ENCODE data around the gene TOP3A. TPM values are rescaled to one million over a fixed set of nuclear protein-coding genes. Genes with fewer than 3 reads are reported as not detected.

The TOP3A gene
- total RNA-seq, 120 experiments from 2014 or later, result 30.1 to 65.0 (median 46.2) TPM

Small RNA genes lying within 50 kb of the gene (microRNA-seq; reads per million reads assigned to microRNA genes)
- 0 to 0.77 (median 0) reads per million in 43 experiments for gene MIR6778

Other genes with a start within 250 kb of the TOP3A start
- 10 to 100 TPM; 27.0 to 50.8 (median 38.5) TPM for gene DRG2, start 227.0 kb downstream of the TOP3A start, total RNA-seq
- gene MYO15A, start 206.2 kb downstream of the TOP3A start, total RNA-seq, result 10 to 100 TPM in 94 of 120 experiments, 1 to 10 TPM in 26; 4.0 to 22.9 (median 13.0) TPM
- gene ALKBH5, start 131.2 kb downstream of the TOP3A start, total RNA-seq, result 100 to 1,000 TPM in 119 of 120 experiments, 10 to 100 TPM in 1; 99.8 to 173 (median 120) TPM
- gene LLGL1, start 89.4 kb downstream of the TOP3A start, total RNA-seq, result 100 to 1,000 TPM in 8 of 120 experiments, 10 to 100 TPM in 112; 30.0 to 174 (median 53.4) TPM
- gene FLII, start 56.3 kb downstream of the TOP3A start, total RNA-seq, result 100 to 1,000 TPM in 118 of 120 experiments, 10 to 100 TPM in 2; 86.1 to 217 (median 147) TPM
- 10 to 100 TPM; 12.6 to 31.3 (median 19.8) TPM for gene MIEF2, start 54.3 kb downstream of the TOP3A start, total RNA-seq
- 10 to 100 TPM; 13.6 to 22.3 (median 18.4) TPM for gene SMCR8, start 299 bp upstream of the TOP3A start, total RNA-seq
- 10 to 100 TPM in 119 of 120 experiments, 1 to 10 TPM in 1; 8.0 to 77.4 (median 18.4) TPM for gene SHMT1, start 48.6 kb upstream of the TOP3A start, total RNA-seq
- gene EVPLL, start 62.8 kb upstream of the TOP3A start, total RNA-seq, result under 1 TPM in 5 of 120 experiments, not detected in 115; 0.23 to 0.82 (median 0.39) TPM
- 1 to 10 TPM in 1 of 120 experiments, under 1 TPM in 3, not detected in 116; 0.16 to 1.1 (median 0.30) TPM for gene LGALS9C, start 161.8 kb upstream of the TOP3A start, total RNA-seq